Esophagus squamous epithelium (tissue), 4 donors: Measurements from ENCODE around the gene IGFBP5.

Source experiments
- POLR2A ChIP-seq, 4 donors: fragments of 450-650 bp; IDR thresholded peaks; one replicate each; pipeline ENCODE4 v1.6.1; 2017; ENCODE audit warnings: antibody characterized with exemption in 4 of 4, mild to moderate bottlenecking in 4 of 4, moderate library complexity in 3 of 4
- TF ChIP-seq, protein P1 (sequence below), 6 experiments: fragments of 450-650 bp in 4 of 6; fragments of 200-600 bp in 2 of 6; sonication (generic) in 2 of 6; IDR thresholded peaks; one replicate each; pipeline ENCODE4 v1.5.1; 2016 to 2019; ENCODE audit warnings: antibody characterized with exemption in 6 of 6, mild to moderate bottlenecking in 4 of 6, moderate library complexity in 4 of 6

DNA sequence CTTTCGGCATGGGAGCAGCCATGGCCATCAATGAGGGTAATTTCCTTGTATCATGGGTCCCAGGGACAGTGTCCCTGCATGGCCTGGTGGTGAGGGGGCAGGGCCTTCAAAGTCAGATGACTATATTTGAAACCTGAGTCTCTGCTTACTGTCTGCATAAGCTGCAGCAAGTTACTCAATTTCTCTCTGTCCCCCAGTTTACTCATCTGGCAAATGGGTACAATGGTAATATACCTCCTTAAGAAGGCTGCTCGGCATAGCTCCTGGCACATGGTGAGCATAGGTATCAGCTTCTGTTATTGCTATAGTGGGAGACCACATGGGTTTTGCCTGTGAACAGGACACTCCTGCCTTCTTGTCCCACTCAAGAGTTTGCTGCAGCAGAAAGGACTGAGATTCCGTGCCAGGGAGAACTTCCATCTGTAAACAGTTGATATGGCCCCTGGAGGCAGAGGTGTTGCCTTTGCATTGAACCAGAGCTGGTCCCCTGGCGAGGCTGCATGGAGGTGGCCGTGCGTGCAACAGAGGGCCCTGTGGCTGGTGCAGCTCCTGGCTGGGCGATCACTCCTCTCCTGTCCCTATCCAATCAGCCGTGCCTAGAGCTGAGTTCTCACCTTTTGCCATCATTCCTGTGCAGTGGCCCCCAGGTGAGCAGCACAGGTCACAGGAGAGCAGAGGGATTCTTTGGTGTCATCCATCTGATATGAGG lies 22.7 kb upstream of the IGFBP5 start:
- no peak for TF ChIP-seq POLR2A (IDR thresholded peaks at IDR 0.05)
- TF ChIP-seq, protein P1, sequence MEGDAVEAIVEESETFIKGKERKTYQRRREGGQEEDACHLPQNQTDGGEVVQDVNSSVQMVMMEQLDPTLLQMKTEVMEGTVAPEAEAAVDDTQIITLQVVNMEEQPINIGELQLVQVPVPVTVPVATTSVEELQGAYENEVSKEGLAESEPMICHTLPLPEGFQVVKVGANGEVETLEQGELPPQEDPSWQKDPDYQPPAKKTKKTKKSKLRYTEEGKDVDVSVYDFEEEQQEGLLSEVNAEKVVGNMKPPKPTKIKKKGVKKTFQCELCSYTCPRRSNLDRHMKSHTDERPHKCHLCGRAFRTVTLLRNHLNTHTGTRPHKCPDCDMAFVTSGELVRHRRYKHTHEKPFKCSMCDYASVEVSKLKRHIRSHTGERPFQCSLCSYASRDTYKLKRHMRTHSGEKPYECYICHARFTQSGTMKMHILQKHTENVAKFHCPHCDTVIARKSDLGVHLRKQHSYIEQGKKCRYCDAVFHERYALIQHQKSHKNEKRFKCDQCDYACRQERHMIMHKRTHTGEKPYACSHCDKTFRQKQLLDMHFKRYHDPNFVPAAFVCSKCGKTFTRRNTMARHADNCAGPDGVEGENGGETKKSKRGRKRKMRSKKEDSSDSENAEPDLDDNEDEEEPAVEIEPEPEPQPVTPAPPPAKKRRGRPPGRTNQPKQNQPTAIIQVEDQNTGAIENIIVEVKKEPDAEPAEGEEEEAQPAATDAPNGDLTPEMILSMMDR (IDR thresholded peaks at IDR 0.05), result no peak
